H1 (cell line): ENCODE data around the gene TPRKB. TPM values are rescaled to one million over a fixed set of nuclear protein-coding genes. Genes with fewer than 3 reads are reported as not detected.

Source experiments
- CTCF ChIA-PET: fragments of 300-600 bp; sonication (Branson Sonifier 250); formaldehyde crosslinking; loops from one replicate; lab custom pipeline; 2021; ENCODE audit not compliant: partially characterized antibody; lab: Charles Lee
- POLR2A ChIA-PET: fragments of 300-600 bp; sonication (Branson Sonifier 250); formaldehyde crosslinking; loops from one replicate; lab custom pipeline; 2021; ENCODE audit warnings: inconsistent platforms; ENCODE audit not compliant: partially characterized antibody; lab: Charles Lee
- DNase-seq, 2 experiments: peaks; one replicate each; pipeline versions ENCODE4 v3.0.0 to v3.0.0-alpha.2; 2010 to 2022; ENCODE audit warnings: low spot score in 2 of 2, low read depth in 1 of 2, mixed read lengths in 1 of 2
- FAIRE-seq: peaks from 2 replicates; lab custom pipeline; 2011; peaks lifted over from hg19 to GRCh38; lab: Jason Lieb, UNC
- H2AFZ ChIP-seq: 2 replicates; pipeline ENCODE4 v1.8.1; 2012; ENCODE audit warnings: low read length, inconsistent platforms
- H2AK5ac ChIP-seq: 2 replicates; pipeline ENCODE4 v1.6.1; 2013; ENCODE audit warnings: low read depth, low read length
- H2BK120ac ChIP-seq: replicated peaks from 2 replicates; pipeline ENCODE3; 2013; ENCODE audit warnings: low read depth, low read length, inconsistent platforms
- H2BK12ac ChIP-seq: 2 replicates; pipeline ENCODE4 v1.6.1; 2013; ENCODE audit warnings: low read depth, low read length
- H2BK15ac ChIP-seq: 2 replicates; pipeline ENCODE4 v1.6.1; 2013; ENCODE audit warnings: low read length
- H2BK20ac ChIP-seq: 2 replicates; pipeline ENCODE4 v1.6.1; 2013; ENCODE audit warnings: low read length
- H2BK5ac ChIP-seq: 2 replicates; pipeline ENCODE4 v1.6.1; 2013; ENCODE audit warnings: low read depth, low read length
- H3K14ac ChIP-seq: 2 replicates; pipeline ENCODE4 v1.6.1; 2013; ENCODE audit warnings: inconsistent platforms; ENCODE audit not compliant: insufficient read length
- H3K18ac ChIP-seq: 2 replicates; pipeline ENCODE4 v1.6.1; 2013; ENCODE audit warnings: low read length; ENCODE audit errors: extremely low read depth
- H3K23ac ChIP-seq: 2 replicates; pipeline ENCODE4 v1.6.1; 2013; ENCODE audit warnings: inconsistent platforms; ENCODE audit not compliant: insufficient read length
- H3K23me2 ChIP-seq: 2 replicates; pipeline ENCODE4 v1.6.1; 2013; ENCODE audit warnings: low read depth, low read length
- H3K27ac ChIP-seq: 2 replicates; pipeline ENCODE4 v1.6.1; 2011; ENCODE audit warnings: low read depth, low read length, inconsistent platforms
- H3K27me3 ChIP-seq, 4 experiments: replicated peaks in 1 of 4; 1 replicate in 1 of 4; 2 replicates in 3 of 4; pipeline versions ENCODE4 v1.6.1 to v1.8.1; 2011 to 2013; ENCODE audit warnings: low read length in 3 of 4, mild to moderate bottlenecking in 3 of 4, inconsistent platforms in 2 of 4, mixed read lengths in 2 of 4, moderate library complexity in 1 of 4; ENCODE audit not compliant: control insufficient read depth in 3 of 4, insufficient read depth in 3 of 4; ENCODE audit errors: extremely low read depth in 1 of 4
- H3K36me3 ChIP-seq, 4 experiments: 2 replicates each; pipeline versions ENCODE4 v1.6.1 to v1.8.1; 2011 to 2013; ENCODE audit warnings: mild to moderate bottlenecking in 4 of 4, low read length in 3 of 4, moderate library complexity in 2 of 4, control low read depth in 1 of 4, inconsistent platforms in 1 of 4; ENCODE audit not compliant: insufficient read depth in 4 of 4, control insufficient read depth in 2 of 4
- H3K4ac ChIP-seq: replicated peaks from 2 replicates; pipeline ENCODE3; 2013; ENCODE audit warnings: low read length, low read depth, mixed read lengths, inconsistent platforms; ENCODE audit not compliant: insufficient read length
- H3K4me1 ChIP-seq, 4 experiments: replicated peaks in 1 of 4; 1 replicate in 1 of 4; 2 replicates in 3 of 4; pipeline versions ENCODE4 v1.6.1 to v1.8.1; 2011 to 2013; ENCODE audit warnings: low read length in 3 of 4, inconsistent platforms in 2 of 4, mixed read lengths in 1 of 4; ENCODE audit not compliant: insufficient read depth in 4 of 4, control insufficient read depth in 3 of 4
- H3K4me2 ChIP-seq, 2 experiments: 2 replicates each; pipeline versions ENCODE4 v1.6.1 to v1.8.1; 2011 to 2013; ENCODE audit warnings: low read depth in 2 of 2, low read length in 2 of 2, control low read depth in 1 of 2, inconsistent platforms in 1 of 2, mild to moderate bottlenecking in 1 of 2; ENCODE audit not compliant: insufficient read depth in 1 of 2
- H3K4me3 ChIP-seq, 4 experiments: fragments of 200-600, 300-600 bp in 1 of 4; sonication (generic), shearing (Covaris generic), sonication (Bioruptor Twin) in 1 of 4; 2 replicates each; pipeline versions ENCODE4 v1.5.1 to v1.8.1; 2011 to 2016; ENCODE audit warnings: low read length in 4 of 4, low read depth in 3 of 4, control low read depth in 2 of 4, inconsistent platforms in 2 of 4, mild to moderate bottlenecking in 2 of 4, mixed read lengths in 1 of 4, moderate library complexity in 1 of 4; ENCODE audit not compliant: insufficient read depth in 2 of 4; ENCODE audit errors: extremely low read depth in 1 of 4
- H3K56ac ChIP-seq: replicated peaks from 2 replicates; pipeline ENCODE3; 2013; ENCODE audit warnings: low read depth, mild to moderate bottlenecking, mixed read lengths, low read length, inconsistent platforms; ENCODE audit not compliant: insufficient read length
- H3K79me1 ChIP-seq: 2 replicates; pipeline ENCODE4 v1.6.1; 2013; ENCODE audit warnings: low read depth, low read length, control low read depth
- H3K79me2 ChIP-seq, 2 experiments: 2 replicates each; pipeline versions ENCODE4 v1.6.1 to v1.8.1; 2012 to 2013; ENCODE audit warnings: low read length in 2 of 2, mild to moderate bottlenecking in 2 of 2, inconsistent platforms in 1 of 2; ENCODE audit not compliant: insufficient read depth in 2 of 2, control insufficient read depth in 1 of 2
- H3K9ac ChIP-seq, 4 experiments: replicated peaks in 1 of 4; 1 replicate in 1 of 4; 2 replicates in 3 of 4; pipeline versions ENCODE4 v1.6.1 to v1.8.1; 2011 to 2013; ENCODE audit warnings: low read depth in 3 of 4, low read length in 3 of 4, control low read depth in 2 of 4, mild to moderate bottlenecking in 2 of 4, moderate library complexity in 2 of 4, inconsistent platforms in 1 of 4; ENCODE audit errors: extremely low read depth in 1 of 4
- H3K9me3 ChIP-seq, 2 experiments: 2 replicates each; pipeline versions ENCODE4 v1.6.1 to v1.8.1; 2012 to 2013; ENCODE audit warnings: mild to moderate bottlenecking in 2 of 2, moderate library complexity in 2 of 2, control low read depth in 1 of 2, inconsistent platforms in 1 of 2, low read depth in 1 of 2, low read length in 1 of 2, mixed read lengths in 1 of 2; ENCODE audit not compliant: insufficient read depth in 2 of 2
- H4K20me1 ChIP-seq, 2 experiments: replicated peaks in 1 of 2; 2 replicates each; pipeline versions ENCODE3 to v1.8.1; 2011 to 2013; ENCODE audit warnings: inconsistent platforms in 2 of 2, low read length in 2 of 2, mild to moderate bottlenecking in 1 of 2; ENCODE audit not compliant: insufficient read depth in 2 of 2, control insufficient read depth in 1 of 2
- H4K5ac ChIP-seq: 2 replicates; pipeline ENCODE4 v1.6.1; 2013; ENCODE audit warnings: low read length, low read depth, mixed read lengths, inconsistent platforms; ENCODE audit not compliant: insufficient read length
- H4K8ac ChIP-seq: 2 replicates; pipeline ENCODE4 v1.8.0; 2013; ENCODE audit warnings: mild to moderate bottlenecking, moderate library complexity, low read length, inconsistent platforms; ENCODE audit not compliant: insufficient read depth; ENCODE audit errors: extremely low read depth
- H4K91ac ChIP-seq: replicated peaks from 2 replicates; pipeline ENCODE3; 2013; ENCODE audit warnings: low read length, mixed read lengths, inconsistent platforms; ENCODE audit not compliant: insufficient read length
- CREB1 ChIP-seq: IDR thresholded peaks from 2 replicates; pipeline ENCODE4 v1.6.1; 2012; ENCODE audit warnings: inconsistent platforms
- CTBP2 ChIP-seq: IDR thresholded peaks from 2 replicates; pipeline ENCODE4 v1.7.0; 2011; ENCODE audit warnings: borderline replicate concordance, mild to moderate bottlenecking, moderate library complexity, mixed read lengths, low read length; ENCODE audit not compliant: insufficient read depth, insufficient read length
- JUN ChIP-seq: IDR thresholded peaks from 2 replicates; pipeline ENCODE4 v1.6.1; 2011; ENCODE audit warnings: low read depth, mild to moderate bottlenecking, improper control_type of control experiment, low read length
- POU5F1 ChIP-seq: IDR thresholded peaks from 2 replicates; pipeline ENCODE4 v1.6.1; 2011; ENCODE audit warnings: low read depth, mild to moderate bottlenecking, low read length, moderate library complexity
- USF2 ChIP-seq: IDR thresholded peaks from 2 replicates; pipeline ENCODE4 v1.6.1; 2011; ENCODE audit warnings: low read length, improper control_type of control experiment
- WGBS, 2 experiments: shearing (Covaris generic) in 1 of 2; methylation state at CpG; one replicate each; pipeline versions ENCODE4 v1.1.6 to v1.1.7; 2013 to 2015; ENCODE audit warnings: low lambda C conversion rate in 2 of 2, mixed read lengths in 2 of 2, inconsistent platforms in 1 of 2, low coverage in 1 of 2, missing lambda C conversion rate in 1 of 2; ENCODE audit not compliant: insufficient replicate concordance in 2 of 2, insufficient coverage in 1 of 2, insufficient read length in 1 of 2; ENCODE audit errors: extremely low coverage in 1 of 2, missing lambda C conversion rate in 1 of 2; 5-methylcytosine and 5-hydroxymethylcytosine counted together
- polyA plus RNA-seq, 7 experiments: library from polyadenylated mRNA; depleted of rRNA in 3 of 7; stranded (reverse) in 5 of 7; unstranded in 2 of 7; fragments of >200 nt in 5 of 7; fragments of 200-250 nt in 2 of 7; gene quantifications; 1 replicate in 5 of 7; 2 replicates in 1 of 7; 4 replicates in 1 of 7; pipeline versions ENCODE4 v1.2.1 to v1.2.3, GENCODE V29; 2011 to 2013; ENCODE audit warnings: missing spikeins in 2 of 7, mixed read lengths in 2 of 7
- total RNA-seq: library from RNA; stranded (reverse); fragmentation: NEBNext Ultra II Directional; extraction: Animal tissue kit (Norgen Biotek cat#: 25700); gene quantifications from 2 replicates; pipeline ENCODE4 v1.2.1, GENCODE V29; 2021

The TPRKB gene
- total and polyA plus RNA-seq, 2 of the 8 experiments (the other 6 are each of a cell fraction or from before 2014, with no cell fraction given), result 40.3 to 41.6 TPM

GRCh38 chr2:73718421-73718820 is 18.7 kb downstream of the TPRKB start:
- H3K23ac ChIP-seq, result no peak overlapping the region
- CTCF ChIA-PET, result interaction anchor here (0.8 to 1.3 kb wide), 2 partner anchors 8 to 28 kb away, joined by 3 to 6 read pairs; no protein-coding TSS in a partner anchor
- FAIRE-seq (no peak), DNase-seq (no peak)
- H3K36me3 ChIP-seq, result no peaks in the 10 kb centered on the region
- H3K4ac ChIP-seq, result no peak overlapping the region
- H3K4me2 ChIP-seq, result no peak overlapping the region
- no peaks in the 10 kb centered on the region for H4K20me1 ChIP-seq
- no peaks in the 10 kb centered on the region for H3K79me2 ChIP-seq
- no peak overlapping the region for H3K56ac ChIP-seq
- TF ChIP-seq JUN (no peak), CREB1 (no peak), POU5F1 (no peak), CTBP2 (no peak), USF2 (no peak)
- no peak overlapping the region for H3K14ac ChIP-seq
- 65% methylated on average over 6 of the region's 6 CpGs; no CpG with 5 or more reads in 1 of the 2 experiments for WGBS, 2 experiments
- H4K91ac ChIP-seq, result no peak overlapping the region
- no peak overlapping the region for H3K4me3 ChIP-seq
- no peak overlapping the region for H3K18ac ChIP-seq
- no peaks in the 10 kb centered on the region for H3K4me1 ChIP-seq
- no peak overlapping the region for H4K5ac ChIP-seq
- H2BK20ac ChIP-seq, result no peak overlapping the region
- H2AFZ ChIP-seq, result no peak overlapping the region
- H2BK120ac ChIP-seq, result no peak overlapping the region
- no peak overlapping the region for H2BK12ac ChIP-seq
- no peak overlapping the region for H3K9ac ChIP-seq
- H2AK5ac ChIP-seq, result no peak overlapping the region
- POLR2A ChIA-PET, result no interaction called here
- H4K8ac ChIP-seq, result no peak overlapping the region
- no peak overlapping the region for H3K27ac ChIP-seq
- no peaks in the 10 kb centered on the region for H3K79me1 ChIP-seq
- H3K23me2 ChIP-seq, result no peaks in the 10 kb centered on the region
- H2BK15ac ChIP-seq, result no peak overlapping the region
- H3K27me3 ChIP-seq, result no peaks in the 10 kb centered on the region; a peak in 1 of 7 replicates
- no peak overlapping the region for H2BK5ac ChIP-seq
- peaks cover 11 to 28% of the 10 kb centered on the region in 2 experiments; a peak in 3 of 4 replicates for H3K9me3 ChIP-seq
